Dedifferentiated amniotic fluid mesenchymal stem cell (primary cell): ENCODE data around the gene RNF11.
A peak's percentile ranks its signal among the peaks of the same experiment; 100 is the strongest.
"Not testable (repeated sequence)": the region's sequence is repeated elsewhere in the genome, so short reads cannot be mapped to it uniquely, and the experiment has no call there.

Experiments
- DNase-seq: peaks from one replicate; pipeline ENCODE4 v3.0.0-alpha.2; 2016; ENCODE audit errors: extremely low spot score

The RNF11 gene, protein sequence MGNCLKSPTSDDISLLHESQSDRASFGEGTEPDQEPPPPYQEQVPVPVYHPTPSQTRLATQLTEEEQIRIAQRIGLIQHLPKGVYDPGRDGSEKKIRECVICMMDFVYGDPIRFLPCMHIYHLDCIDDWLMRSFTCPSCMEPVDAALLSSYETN

DNA sequence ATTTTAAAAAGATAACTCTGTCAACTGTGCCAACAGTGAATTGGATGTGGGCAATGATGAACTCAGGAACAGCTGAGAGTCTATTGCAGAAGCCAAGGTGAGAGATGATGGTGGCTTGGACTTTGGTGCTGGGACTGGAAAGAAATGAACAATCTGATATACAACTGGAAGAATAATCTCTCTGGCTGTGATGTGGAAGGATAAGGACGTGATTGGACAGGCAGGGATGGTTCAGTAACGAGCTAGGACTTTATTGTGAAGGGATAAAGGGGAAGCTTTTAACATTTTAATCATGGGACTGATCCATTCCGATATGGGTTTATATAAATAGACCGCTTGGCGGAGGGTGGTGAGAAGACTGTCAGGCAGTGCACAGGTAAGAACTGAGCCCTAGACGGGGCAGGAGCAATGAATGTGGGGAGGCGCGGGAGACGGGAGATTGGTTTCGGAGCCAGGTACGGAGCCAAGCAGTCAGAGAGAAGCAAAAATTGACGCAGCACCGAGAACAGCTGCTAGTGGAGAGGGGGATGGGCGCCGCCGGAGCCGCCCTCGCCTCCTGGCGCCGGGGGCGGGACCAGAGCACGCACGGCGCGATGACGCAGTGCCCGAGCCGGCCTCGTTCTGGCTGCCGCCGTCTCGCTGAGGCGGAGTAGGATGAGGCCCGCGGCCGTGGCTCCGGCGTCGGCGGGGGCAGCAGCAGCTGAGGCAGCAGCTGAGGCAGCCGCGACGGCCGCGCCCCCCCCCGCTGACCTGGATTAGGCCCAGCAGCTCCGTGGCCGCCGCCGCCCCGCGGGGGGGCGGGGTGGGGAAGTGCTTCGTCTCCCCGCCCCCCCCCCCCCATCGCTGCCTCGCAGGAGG, at the start of gene RNF11:
TSS of gene RNF11 (plus strand) at position 601 of the 858 bp plus-strand sequence. CDS start 484 bp downstream, outside the sequence.
- peak; percentile 82 for DNase-seq

DNA sequence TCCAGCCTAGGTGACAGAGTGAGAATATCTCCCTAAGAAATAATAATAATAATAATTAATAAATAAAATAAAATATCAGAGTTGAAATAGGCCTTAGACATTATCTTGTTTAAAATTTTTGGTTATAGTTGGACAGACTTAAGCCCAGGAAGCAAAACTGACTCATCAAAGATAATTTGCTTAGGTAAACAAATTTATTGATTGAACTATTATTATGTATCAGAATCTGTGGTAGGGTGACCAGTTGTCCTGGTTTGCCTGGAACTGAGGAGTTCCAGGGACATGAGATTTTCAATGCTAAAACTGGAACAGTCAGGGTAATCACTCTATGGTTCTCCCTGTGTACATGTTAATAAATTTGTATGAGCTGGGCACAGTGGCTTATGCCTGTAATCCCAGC, 47.8 kb upstream of the RNF11 start:
- no peak for DNase-seq

DNA sequence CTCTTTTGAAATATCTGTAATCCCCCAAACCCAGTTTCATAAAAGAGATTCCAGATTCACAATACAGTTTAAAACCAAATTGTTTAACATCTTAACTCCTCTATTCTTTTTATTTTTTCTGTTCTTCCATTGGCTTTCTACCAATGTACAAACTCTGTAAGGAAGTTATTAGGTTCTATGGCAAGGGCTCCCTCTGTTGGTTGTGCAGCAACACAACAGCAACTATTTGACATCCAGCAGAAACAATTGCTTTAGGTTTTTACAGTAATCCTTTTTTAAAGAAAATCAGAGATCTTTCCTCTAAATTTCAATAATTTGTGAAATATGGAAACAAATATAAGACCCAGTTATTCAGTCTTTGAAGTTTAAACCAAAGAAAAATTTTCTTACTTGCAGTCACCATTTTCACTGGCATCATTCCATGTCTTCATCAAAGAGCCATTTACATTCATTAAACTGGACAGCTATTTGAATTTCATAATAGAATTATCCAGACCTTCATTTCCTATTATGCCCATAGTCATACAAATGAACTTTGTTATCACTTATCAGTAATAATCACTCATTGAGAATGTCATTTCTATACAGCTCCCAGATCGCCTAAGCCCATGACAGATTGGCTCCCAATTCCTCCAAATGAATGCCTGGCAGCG, 46.5 kb upstream of the RNF11 start:
- DNase-seq: peak; percentile 75

DNA sequence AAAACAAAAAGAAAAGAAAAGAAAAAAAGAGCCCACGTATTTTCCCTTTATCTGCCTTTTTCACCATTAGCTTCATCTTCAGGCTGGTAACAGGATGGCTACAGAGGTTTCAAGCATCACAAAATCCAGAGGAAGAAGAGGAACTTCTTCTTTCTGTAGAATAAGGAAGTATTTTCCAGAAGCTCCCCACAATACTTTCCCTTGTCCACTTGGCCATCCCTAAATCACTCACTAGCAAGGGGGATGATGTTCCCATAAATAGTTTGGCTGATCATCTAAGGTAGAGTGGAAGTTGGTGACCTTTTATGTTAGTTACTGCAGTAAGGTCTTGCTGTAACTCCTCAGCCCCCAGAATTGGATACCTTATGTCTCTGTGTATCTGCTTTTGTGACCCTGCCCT, 45.1 kb upstream of the RNF11 start:
- no peak for DNase-seq

DNA sequence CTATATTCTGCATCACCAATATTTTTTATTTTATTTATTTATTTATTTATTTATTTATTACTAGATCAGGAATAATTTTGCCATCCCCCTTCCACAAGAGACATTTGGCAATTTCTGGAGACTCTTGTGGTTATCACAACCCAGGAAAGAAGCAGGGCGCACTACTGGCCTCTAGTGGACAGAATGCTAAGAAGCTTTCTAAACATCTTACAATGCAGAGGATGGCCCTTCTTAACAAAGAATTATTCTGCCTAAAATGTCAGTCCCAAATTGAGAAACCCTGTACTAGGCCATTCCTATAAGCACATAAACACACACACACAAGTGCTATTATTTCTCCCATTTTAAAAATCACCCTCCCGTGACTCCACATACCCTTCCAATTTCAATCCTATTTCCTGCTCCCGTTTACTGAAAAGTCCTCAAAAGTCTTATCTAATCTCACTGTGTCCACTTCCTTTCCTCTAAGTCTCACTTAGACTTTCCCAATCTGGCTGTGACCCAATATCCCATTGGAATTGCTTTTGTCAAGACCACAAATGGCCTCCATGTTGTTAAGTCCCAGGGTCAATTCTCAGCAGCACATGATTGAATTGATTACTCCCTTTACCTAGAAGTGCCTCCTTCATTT, 43.7 kb upstream of the RNF11 start:
- peak; percentile 85 for DNase-seq

DNA sequence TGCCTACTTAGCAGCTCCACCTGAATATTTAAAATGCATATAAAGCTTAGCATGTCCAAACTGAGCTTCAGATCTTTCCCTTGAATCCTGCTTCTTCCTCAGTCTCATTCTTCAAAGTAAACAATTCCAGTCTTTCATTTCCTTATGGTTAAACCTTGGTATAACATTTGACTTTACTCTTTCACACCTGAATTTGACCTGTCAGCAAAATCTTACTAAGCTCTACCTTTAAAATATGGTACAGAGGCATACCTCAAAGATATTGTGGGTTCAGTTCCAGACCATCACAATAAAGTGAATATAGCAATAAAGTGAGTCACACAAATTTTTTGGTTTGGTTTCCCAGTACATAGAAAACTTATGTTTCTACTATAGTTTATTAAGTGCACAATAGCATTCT, 42.5 kb upstream of the RNF11 start:
- no peak for DNase-seq

DNA sequence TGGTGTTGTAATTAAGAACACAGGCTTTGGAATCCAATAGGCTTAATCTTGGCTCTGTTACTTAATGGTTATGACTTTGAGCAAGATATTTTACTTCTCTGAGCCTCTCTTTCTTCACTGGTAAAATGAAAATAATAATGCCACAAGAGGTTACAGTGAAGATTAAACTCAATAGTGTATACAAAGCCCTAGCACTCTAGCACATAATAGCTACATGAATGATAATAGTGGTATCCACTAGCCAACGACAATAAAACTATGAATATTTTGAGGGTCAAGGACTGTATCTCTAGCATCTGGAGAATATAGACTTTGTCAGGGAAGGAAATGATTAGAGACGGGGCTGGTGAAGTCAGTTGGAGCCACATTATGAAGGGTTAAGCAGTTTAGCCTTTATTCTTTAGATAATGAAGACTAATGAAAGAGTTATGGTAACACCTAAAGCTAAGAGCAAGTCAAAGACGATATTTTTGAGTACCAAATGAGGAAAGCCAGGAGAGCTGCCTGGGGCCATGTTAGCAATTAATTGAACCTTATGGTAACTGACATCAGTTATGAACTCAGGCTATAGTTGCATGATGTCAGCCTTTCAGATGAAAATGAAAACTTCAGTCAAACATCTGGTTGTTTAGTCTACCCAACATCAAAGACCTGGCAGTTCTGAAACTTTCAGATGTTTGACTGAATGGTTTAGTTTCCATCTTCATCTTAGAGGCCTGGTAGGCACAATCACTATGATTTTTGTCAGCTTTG, 32.8 kb upstream of the RNF11 start:
- no peak for DNase-seq

DNA sequence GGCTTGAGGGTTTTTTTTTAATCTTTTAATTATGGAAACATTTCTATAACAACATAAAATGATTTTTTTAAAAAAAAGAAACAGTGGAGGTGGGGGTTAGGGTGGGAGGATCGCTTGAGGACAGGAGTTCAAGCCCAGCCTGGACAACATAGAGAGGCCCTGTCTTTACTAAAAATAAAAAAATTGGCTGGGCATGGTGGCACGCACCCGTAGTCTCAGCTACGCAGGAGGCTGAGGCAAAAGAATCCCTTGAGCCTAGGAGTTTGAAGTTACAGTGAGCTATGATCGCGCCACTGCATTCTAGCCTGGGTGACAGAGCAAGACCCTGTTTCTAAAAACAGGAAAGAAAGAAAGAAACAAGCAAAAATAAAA, 32.2 kb upstream of the RNF11 start:
- DNase-seq: no peak

DNA sequence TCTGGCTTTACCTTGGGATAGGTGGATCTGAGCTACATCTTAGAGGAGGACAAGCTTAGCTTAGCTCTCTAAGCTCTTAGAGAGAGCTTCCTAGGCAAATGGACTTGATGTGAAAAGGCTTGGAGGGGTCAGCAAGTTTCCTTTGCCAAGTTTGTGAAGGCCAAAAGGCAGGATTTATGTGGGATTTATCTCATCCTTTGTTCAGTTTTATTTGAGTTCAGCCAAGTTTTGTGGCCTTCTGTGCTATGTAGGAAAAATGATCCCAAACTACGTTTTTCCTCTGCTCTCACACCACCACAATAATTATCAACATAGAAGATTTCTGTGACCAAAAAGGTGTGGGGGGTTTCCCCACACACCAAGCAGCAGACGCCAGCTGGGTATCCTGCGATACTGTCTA, 26.0 kb upstream of the RNF11 start:
- no peak for DNase-seq

DNA sequence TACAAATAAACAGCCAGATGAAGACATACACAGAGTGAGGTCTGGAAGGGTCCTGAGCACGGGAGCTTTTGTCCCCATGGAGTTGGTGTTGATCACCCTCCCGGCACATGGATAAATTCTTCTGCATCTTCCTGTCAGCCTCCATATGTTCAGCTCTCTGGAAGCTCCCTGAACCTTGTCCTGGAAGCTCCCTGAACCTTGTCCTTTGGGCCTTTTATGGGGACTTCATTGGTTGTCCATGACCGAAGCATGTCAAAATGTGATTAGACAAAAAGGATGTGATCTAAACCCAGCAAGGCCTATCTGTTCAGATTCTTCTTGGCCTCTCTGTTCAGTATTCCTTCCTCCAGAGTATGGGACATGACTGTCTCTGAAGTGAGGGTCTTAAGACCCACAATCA, 25.4 kb upstream of the RNF11 start:
- no peak for DNase-seq

DNA sequence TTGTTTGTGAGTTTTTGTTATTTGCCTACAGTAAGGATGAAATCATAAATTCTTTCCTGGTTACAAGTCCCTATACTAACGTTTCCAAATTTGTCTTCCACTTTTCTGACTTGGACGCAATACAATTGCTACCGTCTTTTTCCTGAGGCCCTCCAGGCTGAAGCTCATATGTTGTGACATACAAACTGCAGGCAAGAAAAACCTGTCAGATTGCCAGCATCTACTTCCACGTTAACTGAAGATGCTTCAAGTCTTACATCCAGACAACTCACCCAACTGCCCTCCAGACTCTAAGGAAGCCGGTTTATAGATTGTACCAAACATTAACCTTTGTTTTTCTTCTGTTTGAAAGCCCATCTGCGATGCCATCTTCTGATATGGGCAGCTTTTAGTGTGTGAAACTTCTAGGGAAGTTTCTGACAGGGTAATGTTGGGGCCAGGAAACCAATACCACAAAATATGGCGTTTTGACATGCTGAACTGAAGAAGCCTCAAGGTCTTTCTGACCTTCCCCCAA, 21.4 kb upstream of the RNF11 start:
- peak; percentile 84 for DNase-seq

DNA sequence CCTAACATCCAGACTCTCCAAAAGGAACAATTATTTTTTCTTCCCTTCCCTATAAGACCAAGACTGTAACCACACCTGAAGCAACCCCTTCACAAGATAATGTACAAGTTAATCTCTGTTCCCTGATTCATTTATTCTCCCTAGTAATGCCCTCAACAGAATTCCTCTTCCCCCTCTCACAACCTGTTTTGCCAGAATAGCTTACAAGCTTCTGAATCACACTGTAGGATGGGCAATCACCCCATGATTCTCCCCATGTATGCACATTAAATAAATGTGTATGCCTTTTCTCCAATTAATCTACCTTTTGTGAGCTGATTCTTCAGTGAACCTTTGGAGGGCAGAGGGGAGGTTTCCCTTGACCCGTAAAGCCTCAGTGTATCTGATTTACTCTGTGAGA, 20.9 kb upstream of the RNF11 start:
- no peak for DNase-seq

DNA sequence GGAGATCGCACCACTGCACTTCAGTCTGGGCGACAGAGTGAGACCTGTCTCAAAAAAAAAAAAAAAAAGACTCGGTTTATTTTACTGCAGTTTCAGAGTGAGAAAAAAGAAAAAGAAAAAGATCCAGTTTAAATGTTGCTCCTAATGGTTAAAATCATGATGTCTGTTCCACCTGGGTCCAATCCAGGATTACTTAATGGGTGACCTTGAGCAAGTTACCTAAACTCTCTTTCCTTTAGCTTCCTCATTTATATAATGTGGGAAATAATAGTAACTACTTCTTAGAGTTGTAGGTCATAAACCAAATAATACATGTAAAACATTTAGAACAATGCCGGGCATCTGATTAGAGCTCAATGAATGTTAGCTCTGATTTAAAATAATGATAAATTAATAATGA, 19.4 kb upstream of the RNF11 start:
- no peak for DNase-seq

DNA sequence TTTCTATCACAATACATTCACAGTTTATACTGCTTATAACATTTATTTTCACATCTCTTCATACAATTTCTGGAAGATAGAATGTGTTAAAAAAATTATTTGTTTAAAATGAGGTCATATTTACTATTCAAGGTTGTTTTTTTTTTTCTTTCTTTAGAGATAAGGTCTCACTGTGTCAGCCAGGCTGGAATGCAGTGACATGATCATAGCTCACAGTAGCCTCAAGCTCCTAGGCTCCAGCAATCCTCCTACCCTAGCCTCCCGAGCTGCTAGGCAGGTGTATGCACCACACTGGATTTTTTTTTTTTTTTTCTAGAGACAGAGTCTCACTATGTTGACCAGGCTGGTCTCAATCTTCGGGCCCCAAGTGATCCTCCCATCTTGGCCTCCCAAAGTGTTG, 19.0 kb upstream of the RNF11 start:
- no peak for DNase-seq

DNA sequence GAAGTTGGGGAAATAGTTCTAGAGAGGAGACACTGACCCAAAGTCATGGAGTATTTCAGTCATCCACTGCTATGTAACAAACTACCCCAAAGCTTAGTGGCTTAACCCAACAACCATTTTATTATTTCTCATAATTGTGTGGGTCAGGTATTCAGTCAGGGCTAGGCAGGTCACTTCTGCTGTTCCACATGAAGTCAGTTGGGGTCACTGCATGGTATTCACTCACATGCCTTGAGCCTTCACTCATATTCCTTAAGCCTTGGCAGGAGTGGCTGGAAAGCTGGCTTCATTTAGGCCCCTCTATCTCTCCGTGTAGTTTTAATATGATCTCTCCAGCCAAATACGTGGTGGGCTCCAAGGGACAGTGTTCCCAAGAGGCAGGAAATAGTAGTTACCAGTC, 17.5 kb upstream of the RNF11 start:
- no peak for DNase-seq

DNA sequence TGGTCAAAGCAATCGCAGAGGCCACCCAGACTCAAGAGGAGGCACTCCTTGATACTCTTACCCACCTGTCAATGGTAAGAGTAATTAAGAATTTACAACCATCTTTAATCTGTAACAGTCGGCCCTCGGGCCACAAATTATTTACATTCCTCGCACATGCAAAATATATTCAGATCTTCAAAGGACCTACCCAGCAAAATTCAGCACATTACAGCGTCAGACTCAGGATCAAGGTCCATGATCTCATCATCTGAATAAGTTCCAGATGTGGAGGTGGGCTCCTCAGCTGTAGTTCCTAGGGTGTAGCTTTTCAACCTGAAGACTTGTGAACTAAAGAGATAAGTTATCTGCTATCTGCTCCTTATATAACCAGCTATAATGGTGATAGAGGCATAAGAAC, 17.1 kb upstream of the RNF11 start:
- DNase-seq: no peak

DNA sequence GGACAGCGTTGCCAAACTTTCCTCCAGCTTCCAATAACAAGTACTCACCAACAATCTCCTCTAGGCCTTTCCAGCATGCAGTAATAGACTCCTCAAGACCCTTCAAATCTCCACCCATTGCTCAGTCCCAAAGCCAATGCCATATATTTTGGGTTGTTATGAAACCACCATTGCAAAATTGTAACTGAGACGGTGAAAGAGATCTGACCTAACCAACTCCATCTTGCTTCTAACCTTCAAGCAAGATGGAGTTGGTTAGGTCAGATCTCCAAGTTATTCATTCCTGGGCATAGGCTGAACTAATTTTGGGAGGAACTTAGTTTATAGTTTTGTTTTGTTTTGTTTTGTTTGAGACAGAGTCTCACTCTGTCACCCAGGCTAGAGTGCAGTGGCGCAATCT, 14.5 kb upstream of the RNF11 start:
- not testable (repeated sequence) for DNase-seq

DNA sequence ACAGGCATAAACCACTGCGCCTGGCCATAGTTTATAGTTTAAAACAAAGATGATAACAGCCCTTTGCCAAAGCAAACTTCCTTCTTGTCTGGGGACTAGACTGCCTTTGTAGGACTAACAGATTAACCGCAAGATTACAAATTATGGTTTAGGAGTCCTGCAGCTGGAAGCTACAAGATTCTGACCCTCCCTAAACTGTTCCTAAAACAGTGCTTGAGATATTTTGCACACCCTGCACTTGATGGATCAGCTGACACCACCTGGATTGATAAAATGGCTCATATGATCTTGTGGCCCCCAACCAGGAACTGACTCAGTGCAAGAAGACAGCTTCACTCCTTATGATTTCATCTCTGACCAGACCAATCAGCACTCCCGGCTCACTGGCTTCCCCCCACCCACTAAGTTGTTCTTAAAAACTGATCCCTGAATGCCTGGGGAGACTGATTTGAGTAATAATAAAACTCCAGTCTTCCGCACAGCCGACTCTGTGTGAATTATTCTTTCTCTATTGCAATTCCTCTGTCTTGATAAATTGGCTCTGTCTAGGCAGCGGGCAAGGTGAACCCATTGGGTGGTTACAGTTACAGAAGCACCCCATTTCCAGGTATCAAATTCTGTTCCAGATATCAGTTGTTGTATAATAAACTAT, 13.8 kb upstream of the RNF11 start:
- no peak for DNase-seq

DNA sequence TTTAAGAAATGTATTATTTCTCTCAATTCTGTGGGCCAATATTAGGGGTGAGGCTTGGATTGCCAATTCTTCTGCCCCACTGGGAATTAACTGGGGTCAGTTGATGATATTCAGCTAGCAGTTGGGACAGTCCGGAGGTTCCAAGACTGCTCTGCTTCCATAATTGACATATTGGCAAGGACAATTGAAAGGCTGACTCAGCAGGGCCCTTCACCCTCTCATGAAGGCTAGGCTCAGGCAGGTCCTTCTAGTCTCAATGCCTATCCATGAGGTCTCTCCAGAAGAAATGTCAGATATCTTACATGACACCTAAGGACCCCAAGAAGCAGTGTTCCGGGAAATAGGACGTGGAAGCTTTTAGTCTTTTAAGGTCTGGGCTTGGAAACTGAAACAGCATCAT, 13.3 kb upstream of the RNF11 start:
- no peak for DNase-seq

DNA sequence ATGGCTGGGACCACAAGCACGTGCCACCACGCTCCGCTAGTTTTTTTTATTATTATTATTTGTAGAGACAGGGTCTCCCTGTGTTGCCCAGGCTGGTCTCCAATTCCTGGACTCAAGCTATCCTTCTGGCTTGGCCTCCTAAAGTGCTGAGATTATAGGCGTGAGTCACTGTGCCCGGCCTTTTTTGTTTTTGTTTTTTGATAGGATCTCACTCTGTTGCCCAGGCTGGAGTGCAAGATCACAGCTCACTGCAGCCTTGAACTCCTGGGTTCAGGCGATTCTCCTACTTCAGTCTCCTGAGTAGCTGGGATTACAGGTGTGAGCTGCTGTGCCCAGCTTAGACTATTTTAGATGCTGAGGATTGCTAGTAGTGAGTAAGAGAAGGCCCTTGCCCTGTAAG, 11.8 kb upstream of the RNF11 start:
- DNase-seq: no peak
